ENCODE measurements around the gene TMEM198. TPM values are rescaled to one million over a fixed set of nuclear protein-coding genes. Genes with fewer than 3 reads are reported as not detected.

TMEM198 gene
- total RNA-seq, 4 donors from 2014 or later: 0.77 to 5.3 (median 5.1) TPM; not detected in 1

GRCh38 chr2:219496825-219497494 lies 46.9 kb upstream of the TMEM198 start:
- Histone ChIP-seq H3K4me3 (peak overlapping the region in 1 of 2 donors; percentile 52), H3K4me1 (peaks cover 0 to 4% of the 10 kb centered on the region in 2 donors), H3K27me3 (no peaks in the 10 kb centered on the region), H3K27ac (peak overlapping the region; percentile 94 to 95), H3K36me3 (no peaks in the 10 kb centered on the region), H3K9me3 (no peaks in the 10 kb centered on the region)
- intact Hi-C loops (cut with DNase I; ENCODE audit: low total_unique reads): no loop called here
- DNase-seq: peak in 1 of 2 donors; percentile 52
- TF ChIP-seq CTCF (IDR thresholded peaks at IDR 0.05) (no peak), POLR2A (IDR thresholded peaks at IDR 0.05) (no peak)

- Histone ChIP-seq H3K36me3 (no peaks in the 10 kb centered on the region), H3K9me3 (no peaks in the 10 kb centered on the region), H3K4me1 (peaks cover 0 to 4% of the 10 kb centered on the region in 2 donors), H3K27me3 (no peaks in the 10 kb centered on the region), H3K4me3 (peak overlapping the region; percentile 52 to 57), H3K27ac (peak overlapping the region; percentile 94 to 95)
- no peak for TF ChIP-seq CTCF (IDR thresholded peaks at IDR 0.05)
- TF ChIP-seq POLR2A (IDR thresholded peaks at IDR 0.05): peak; percentile 74 to 86
- intact Hi-C loops (cut with DNase I; ENCODE audit: low total_unique reads): no loop called here
- DNase-seq: peak; percentile 93 to 94
Observed at GRCh38 chr2:219497495-219498279, 46.1 kb upstream of the TMEM198 start.

- peak; percentile 99 for DNase-seq
- H3K4me1 ChIP-seq: peaks cover 0 to 4% of the 10 kb centered on the region in 2 donors
- intact Hi-C loops (cut with DNase I; ENCODE audit: low total_unique reads): no loop called here
- no peaks in the 10 kb centered on the region for H3K9me3 ChIP-seq
- no peaks in the 10 kb centered on the region for H3K27me3 ChIP-seq
- TF ChIP-seq CTCF (IDR thresholded peaks at IDR 0.05) (peak in 2 of 4 experiments; percentile 13 to 24), POLR2A (IDR thresholded peaks at IDR 0.05) (peak; percentile 74 to 83)
- peak within 1 kb of the TSS; percentile 94 to 95 for H3K27ac ChIP-seq
- H3K4me3 ChIP-seq: peak within 1 kb of the TSS; percentile 52 to 57
- no peaks in the 10 kb centered on the region for H3K36me3 ChIP-seq
Observed at GRCh38 chr2:219498280-219499057, 45.4 kb upstream of the TMEM198 start, which contains the start of gene GMPPA. Gene GMPPA, plus strand, starts transcription at chr2:219498891. Its CDS starts 1,085 bp downstream, at chr2:219499976.

GRCh38 chr2:219499058-219499307 lies 44.8 kb upstream of the TMEM198 start:
- Histone ChIP-seq H3K4me3 (peak overlapping the region; percentile 52 to 57), H3K36me3 (no peaks in the 10 kb centered on the region), H3K27ac (peak overlapping the region; percentile 94 to 95), H3K4me1 (peaks cover 0 to 4% of the 10 kb centered on the region in 2 donors), H3K9me3 (no peaks in the 10 kb centered on the region), H3K27me3 (no peaks in the 10 kb centered on the region)
- DNase-seq: no peak
- TF ChIP-seq CTCF (IDR thresholded peaks at IDR 0.05) (no peak), POLR2A (IDR thresholded peaks at IDR 0.05) (no peak)
- intact Hi-C loops (cut with DNase I; ENCODE audit: low total_unique reads): no loop called here
